GM23338 (cell line): ENCODE measurements around the gene RBAK. TPM values are rescaled to one million over a fixed set of nuclear protein-coding genes. Genes with fewer than 3 reads are reported as not detected.
"Not testable (repeated sequence)": the region's sequence is repeated elsewhere in the genome, so short reads cannot be mapped to it uniquely, and the experiment has no call there.

Experiments used
- ATAC-seq: fragments of 200-7000 bp; cut with Tn5 transposase; 3 replicates; pipeline ENCODE4 v1.9.1; 2020
- DNase-seq: peaks from one replicate; pipeline ENCODE4 v3.0.0-alpha.2; 2015; ENCODE audit warnings: low spot score
- H2AFZ ChIP-seq: fragments of 200-600 bp; sonication (generic); 2 replicates; pipeline ENCODE4 v1.8.0; 2016; ENCODE audit warnings: antibody characterized with exemption, mild to moderate bottlenecking, moderate library complexity
- H3F3A ChIP-seq: fragments of 200-600 bp; sonication (generic); replicated peaks from 2 replicates; pipeline ENCODE4 v1.8.0; 2017; ENCODE audit warnings: antibody characterized with exemption, mixed run types, low read depth
- H3K27ac ChIP-seq: fragments of 200-600 bp; sonication (generic); 2 replicates; pipeline ENCODE4 v1.6.1; 2016; ENCODE audit warnings: low read depth
- H3K27me3 ChIP-seq: fragments of 200-600 bp; sonication (generic); 2 replicates; pipeline ENCODE4 v1.8.0; 2016; ENCODE audit warnings: mild to moderate bottlenecking, mixed run types, moderate library complexity; ENCODE audit not compliant: insufficient read depth
- H3K36me3 ChIP-seq: fragments of 200-600 bp; sonication (generic); 2 replicates; pipeline ENCODE4 v1.8.0; 2016; ENCODE audit warnings: mild to moderate bottlenecking; ENCODE audit not compliant: insufficient read depth
- H3K4me1 ChIP-seq: fragments of 200-600 bp; sonication (generic); 2 replicates; pipeline ENCODE4 v1.8.0; 2016; ENCODE audit warnings: mild to moderate bottlenecking, moderate library complexity; ENCODE audit not compliant: insufficient read depth
- H3K4me2 ChIP-seq: fragments of 200-600 bp; sonication (generic); 2 replicates; pipeline ENCODE4 v1.7.1; 2017; ENCODE audit warnings: mixed run types
- H3K4me3 ChIP-seq: fragments of 200-600 bp; sonication (generic); 2 replicates; pipeline ENCODE4 v1.6.1; 2016; ENCODE audit warnings: mixed run types
- H3K79me2 ChIP-seq: fragments of 200-600 bp; sonication (generic); replicated peaks from 2 replicates; pipeline ENCODE4 v1.8.0; 2017; ENCODE audit warnings: mild to moderate bottlenecking; ENCODE audit not compliant: insufficient read depth
- H3K9me2 ChIP-seq: fragments of 200-600 bp; sonication (generic); 2 replicates; pipeline ENCODE4 v1.8.0; 2017; ENCODE audit not compliant: insufficient read depth
- H4K20me1 ChIP-seq: fragments of 200-600 bp; sonication (generic); replicated peaks from 2 replicates; pipeline ENCODE4 v1.8.0; 2017; ENCODE audit warnings: mild to moderate bottlenecking; ENCODE audit not compliant: insufficient read depth
- H3K27ac Mint-ChIP-seq: 2 replicates; pipeline ENCODE4 v1.8.0; 2020; ENCODE audit warnings: inconsistent platforms, mild to moderate bottlenecking, moderate library complexity, mixed read lengths
- H3K27me3 Mint-ChIP-seq: 3 replicates; pipeline ENCODE4 v1.8.0; 2022; ENCODE audit warnings: low read depth, mild to moderate bottlenecking, moderate library complexity, mixed read lengths, inconsistent platforms; ENCODE audit not compliant: insufficient read depth, poor library complexity
- H3K36me3 Mint-ChIP-seq: 3 replicates; pipeline ENCODE4 v1.8.0; 2021; ENCODE audit warnings: low read depth, mild to moderate bottlenecking, inconsistent platforms, moderate library complexity, mixed read lengths
- H3K4me1 Mint-ChIP-seq: 3 replicates; pipeline ENCODE4 v1.8.0; 2020; ENCODE audit warnings: mild to moderate bottlenecking, inconsistent platforms, mixed read lengths
- H3K4me3 Mint-ChIP-seq: 3 replicates; pipeline ENCODE4 v1.8.0; 2021; ENCODE audit warnings: moderate library complexity, mild to moderate bottlenecking, inconsistent platforms, mixed read lengths
- H3K9me3 Mint-ChIP-seq: 3 replicates; pipeline ENCODE4 v1.8.0; 2020; ENCODE audit warnings: moderate library complexity, mild to moderate bottlenecking, inconsistent platforms, mixed read lengths
- polyA plus RNA-seq: library from polyadenylated mRNA; unstranded; fragments of >200 nt; fragmentation: Nextera tagmentation; extraction: Ambion mirVana; gene quantifications from 2 replicates; pipeline ENCODE4 v1.2.1, GENCODE V29; 2016
- total RNA-seq: library from RNA; depleted of rRNA; stranded (reverse); fragments of >200 nt; shearing (Covaris generic); gene quantifications from 2 replicates; pipeline ENCODE4 v1.2.3, GENCODE V29; 2014

RBAK gene
- total and polyA plus RNA-seq, 2 experiments from 2014 or later: 6.5 to 15.2 TPM

DNA sequence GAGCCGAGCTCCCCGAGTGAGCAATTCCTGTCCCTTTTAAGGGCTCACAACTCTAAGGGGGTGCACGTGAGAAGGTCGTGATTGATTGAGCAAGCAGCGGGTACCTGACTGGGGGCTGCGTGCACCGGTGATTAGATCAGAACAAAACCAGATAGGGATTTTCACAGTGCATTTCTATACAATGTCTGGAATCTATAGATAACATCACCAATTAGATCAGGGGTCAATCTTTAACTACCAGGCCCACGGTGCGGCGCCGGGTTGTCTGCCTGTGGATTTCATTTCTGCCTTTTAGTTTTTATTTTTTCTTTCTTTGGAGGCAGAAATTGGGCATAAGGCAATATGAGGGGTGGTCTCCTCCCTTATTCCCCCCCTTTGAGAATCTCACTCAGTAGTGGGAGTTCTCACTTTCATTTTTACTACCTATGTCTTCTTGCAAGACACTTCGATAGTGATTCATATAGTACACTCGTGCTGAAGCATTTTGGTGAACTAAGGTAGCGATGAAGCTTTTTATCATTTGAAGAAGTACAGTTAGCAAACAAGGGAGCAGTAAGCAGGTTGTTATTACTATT lies 24.6 kb upstream of the RBAK start:
- not testable (repeated sequence) for H3K9me2 ChIP-seq, H4K20me1 ChIP-seq, H3K4me3 ChIP-seq, H3K27ac Mint-ChIP-seq, H3K4me3 Mint-ChIP-seq, H3K27me3 ChIP-seq, H3K27ac ChIP-seq, ATAC-seq, H3K36me3 ChIP-seq, H3K27me3 Mint-ChIP-seq, DNase-seq, H3F3A ChIP-seq, H2AFZ ChIP-seq, H3K4me2 ChIP-seq, H3K4me1 ChIP-seq, H3K4me1 Mint-ChIP-seq, H3K79me2 ChIP-seq
- peaks cover 37% of the 10 kb centered on the region for H3K9me3 Mint-ChIP-seq
- peaks cover 31% of the 10 kb centered on the region for H3K36me3 Mint-ChIP-seq

DNA sequence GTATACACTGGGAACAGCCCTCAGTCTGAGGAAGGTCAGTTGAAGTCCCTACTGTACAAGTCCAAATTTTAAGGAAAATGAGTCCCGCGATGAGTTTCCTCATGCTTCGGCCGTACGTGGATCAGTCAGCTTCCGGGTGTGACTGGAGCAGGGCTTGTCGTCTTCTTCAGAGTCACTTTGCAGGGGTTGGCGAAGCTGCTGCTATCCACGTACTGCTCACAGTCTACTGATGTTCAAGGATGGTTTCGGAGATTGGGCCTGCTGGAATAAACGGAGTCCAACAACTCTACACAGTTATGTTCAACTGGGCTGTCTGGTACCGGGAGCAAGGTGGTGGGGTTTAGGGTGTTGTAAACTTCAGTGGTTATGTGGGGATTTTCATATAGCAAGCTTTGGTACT lies 22.0 kb upstream of the RBAK start:
- H3F3A ChIP-seq, H3K36me3 ChIP-seq, H3K9me2 ChIP-seq, H3K27me3 Mint-ChIP-seq, H3K4me1 ChIP-seq, H3K27ac Mint-ChIP-seq, ATAC-seq, H3K4me2 ChIP-seq, DNase-seq, H3K79me2 ChIP-seq, H3K27me3 ChIP-seq, H3K27ac ChIP-seq, H4K20me1 ChIP-seq, H3K4me3 Mint-ChIP-seq, H2AFZ ChIP-seq, H3K4me1 Mint-ChIP-seq, H3K4me3 ChIP-seq: not testable (repeated sequence)
- Mint-ChIP-seq H3K36me3 (peaks cover 46% of the 10 kb centered on the region), H3K9me3 (peaks cover 61% of the 10 kb centered on the region)

GRCh38 chr7:5027796-5028410 lies 17.8 kb upstream of the RBAK start:
- H3K27ac Mint-ChIP-seq, H3K4me3 ChIP-seq, H3K27me3 Mint-ChIP-seq, H3K4me3 Mint-ChIP-seq, H3K79me2 ChIP-seq, H3K4me2 ChIP-seq, H3K9me2 ChIP-seq, H3K27me3 ChIP-seq, H3K27ac ChIP-seq, H2AFZ ChIP-seq, H4K20me1 ChIP-seq, H3K4me1 ChIP-seq, H3F3A ChIP-seq, H3K4me1 Mint-ChIP-seq, DNase-seq, ATAC-seq, H3K36me3 ChIP-seq: not testable (repeated sequence)
- peaks cover 51% of the 10 kb centered on the region for H3K9me3 Mint-ChIP-seq
- peaks cover 22% of the 10 kb centered on the region for H3K36me3 Mint-ChIP-seq

- H3K4me1 Mint-ChIP-seq, H3K27ac Mint-ChIP-seq, H3K36me3 ChIP-seq, H3K79me2 ChIP-seq, H3K27me3 Mint-ChIP-seq, ATAC-seq, DNase-seq, H3K9me2 ChIP-seq, H3K4me2 ChIP-seq, H3K36me3 Mint-ChIP-seq, H3K4me3 Mint-ChIP-seq, H3K27me3 ChIP-seq, H3K4me1 ChIP-seq, H3K27ac ChIP-seq, H3F3A ChIP-seq, H4K20me1 ChIP-seq, H2AFZ ChIP-seq, H3K4me3 ChIP-seq: not testable (repeated sequence)
- peaks cover 27% of the 10 kb centered on the region for H3K9me3 Mint-ChIP-seq
Measured at GRCh38 chr7:5033186-5033585, 12.5 kb upstream of the RBAK start.
